OCI-LY1 (cell line): ENCODE results near the gene ETNK2.

Experiments
- H2AFZ ChIP-seq: fragments of 200-600 bp; sonication (generic), shearing (Covaris generic); 2 replicates; pipeline ENCODE4 v1.6.0; 2014; ENCODE audit warnings: antibody characterized with exemption, mild to moderate bottlenecking, low read length
- H3F3A ChIP-seq: fragments of 200-600 bp; sonication (generic), shearing (Covaris generic); 2 replicates; pipeline ENCODE4 v1.6.0; 2014; ENCODE audit warnings: mild to moderate bottlenecking, antibody characterized with exemption, low read length, moderate library complexity; ENCODE audit not compliant: insufficient read depth
- H3K27ac ChIP-seq: fragments of 200-600 bp; sonication (generic); 2 replicates; pipeline ENCODE4 v1.5.1; 2014; ENCODE audit warnings: low read length, mixed run types, mild to moderate bottlenecking, low read depth; ENCODE audit not compliant: poor library complexity, severe bottlenecking
- H3K27me3 ChIP-seq: fragments of 200-600 bp; sonication (generic); 2 replicates; pipeline ENCODE4 v1.6.0; 2014; ENCODE audit warnings: antibody characterized with exemption, mild to moderate bottlenecking, low read length, moderate library complexity; ENCODE audit not compliant: insufficient read depth
- H3K36me3 ChIP-seq: fragments of 200-600 bp; sonication (generic); 2 replicates; pipeline ENCODE4 v1.6.1; 2014; ENCODE audit warnings: mild to moderate bottlenecking, antibody characterized with exemption, low read length, moderate library complexity, mixed read lengths; ENCODE audit not compliant: insufficient read depth
- H3K4me1 ChIP-seq: fragments of 200-600 bp; sonication (generic); 2 replicates; pipeline ENCODE4 v1.5.1; 2014; ENCODE audit warnings: mild to moderate bottlenecking, low read length, moderate library complexity; ENCODE audit not compliant: insufficient read depth, severe bottlenecking
- H3K4me2 ChIP-seq: fragments of 200-600 bp; sonication (generic), shearing (Covaris generic); 2 replicates; pipeline ENCODE4 v1.6.1; 2014; ENCODE audit warnings: low read length
- H3K4me3 ChIP-seq: fragments of 200-600 bp; sonication (generic); 2 replicates; pipeline ENCODE4 v1.5.1; 2014; ENCODE audit warnings: low read length, low read depth, mild to moderate bottlenecking, mixed read lengths; ENCODE audit not compliant: poor library complexity, severe bottlenecking
- H3K79me2 ChIP-seq: fragments of 200-600 bp; shearing (Covaris generic); 2 replicates; pipeline ENCODE4 v1.6.1; 2016; ENCODE audit warnings: mixed run types, low read length, mixed read lengths; ENCODE audit not compliant: insufficient read depth
- H3K9ac ChIP-seq: fragments of 200-600 bp; sonication (generic), shearing (Covaris generic); 2 replicates; pipeline ENCODE4 v1.6.1; 2014; ENCODE audit warnings: mild to moderate bottlenecking, low read length, mixed read lengths
- H3K9me2 ChIP-seq: fragments of 200-600 bp; sonication (generic), shearing (Covaris generic); 2 replicates; pipeline ENCODE4 v1.6.1; 2014; ENCODE audit warnings: low read depth, mild to moderate bottlenecking, low read length, mixed read lengths
- H3K9me3 ChIP-seq: fragments of 200-600 bp; shearing (Covaris generic); 2 replicates; pipeline ENCODE4 v1.6.1; 2014; ENCODE audit warnings: low read length, mixed read lengths
- H4K20me1 ChIP-seq: fragments of 200-600 bp; sonication (generic), shearing (Covaris generic); 2 replicates; pipeline ENCODE4 v1.6.0; 2016; ENCODE audit warnings: mild to moderate bottlenecking, low read length; ENCODE audit not compliant: insufficient read depth
- CTCF ChIP-seq: fragments of 200-600 bp; sonication (generic), shearing (Covaris generic); IDR thresholded peaks from 2 replicates; pipeline ENCODE4 v1.5.1; 2017; ENCODE audit warnings: mild to moderate bottlenecking, antibody characterized with exemption, low read length, moderate library complexity, mixed read lengths
- EZH2 ChIP-seq: fragments of 200-600 bp; sonication (generic), shearing (Covaris generic); IDR thresholded peaks from 2 replicates; pipeline ENCODE4 v1.8.0; 2017; ENCODE audit warnings: borderline replicate concordance, mixed run types, mild to moderate bottlenecking, antibody characterized with exemption, low read length, moderate library complexity, mixed read lengths

Gene ETNK2

GRCh38 chr1:204147406-204148383, 4.1 kb downstream of the ETNK2 start:
- no peaks in the 10 kb centered on the region for H3K4me1 ChIP-seq
- no peak overlapping the region for H3K4me2 ChIP-seq

GRCh38 chr1:204146965-204147364, 4.9 kb downstream of the ETNK2 start:
- TF ChIP-seq EZH2 (no peak), CTCF (no peak)
- Histone ChIP-seq H3K9me3 (no peaks in the 10 kb centered on the region), H3K4me2 (no peak overlapping the region), H3K27ac (no peak overlapping the region), H3K27me3 (no peaks in the 10 kb centered on the region), H3F3A (no peaks in the 10 kb centered on the region), H3K9me2 (no peaks in the 10 kb centered on the region), H3K36me3 (no peaks in the 10 kb centered on the region), H3K4me3 (no peak overlapping the region), H3K4me1 (no peaks in the 10 kb centered on the region), H3K9ac (no peak overlapping the region), H4K20me1 (no peaks in the 10 kb centered on the region), H2AFZ (no peak overlapping the region), H3K79me2 (no peaks in the 10 kb centered on the region)

More at GRCh38 chr1:204147406-204148383, 4.1 kb downstream of the ETNK2 start:
- no peaks in the 10 kb centered on the region for H3K36me3 ChIP-seq
- H3K27ac ChIP-seq = no peak overlapping the region
- no peak overlapping the region for H3K9ac ChIP-seq
- H3K4me3 ChIP-seq = no peak overlapping the region
- H3K27me3 ChIP-seq = no peaks in the 10 kb centered on the region
- no peaks in the 10 kb centered on the region for H3K9me2 ChIP-seq
- no peaks in the 10 kb centered on the region for H4K20me1 ChIP-seq
- TF ChIP-seq EZH2 (no peak), CTCF (no peak)
- H3K9me3 ChIP-seq = no peaks in the 10 kb centered on the region
- no peak overlapping the region for H2AFZ ChIP-seq
- H3K79me2 ChIP-seq = no peaks in the 10 kb centered on the region
- H3F3A ChIP-seq = no peaks in the 10 kb centered on the region

GRCh38 chr1:204146309-204146708, 5.5 kb downstream of the ETNK2 start:
- Histone ChIP-seq H4K20me1 (no peaks in the 10 kb centered on the region), H3K4me2 (no peak overlapping the region), H2AFZ (no peak overlapping the region), H3K9me3 (no peaks in the 10 kb centered on the region), H3K79me2 (no peaks in the 10 kb centered on the region), H3K9ac (no peak overlapping the region), H3K27me3 (no peaks in the 10 kb centered on the region), H3K4me3 (no peak overlapping the region), H3K4me1 (no peaks in the 10 kb centered on the region), H3K27ac (no peak overlapping the region), H3K36me3 (no peaks in the 10 kb centered on the region), H3K9me2 (no peaks in the 10 kb centered on the region), H3F3A (no peaks in the 10 kb centered on the region)
- no peak for TF ChIP-seq EZH2
- no peak for TF ChIP-seq CTCF
